HG03064 (cell line): ENCODE data around the gene DSCAML1.

ENCODE experiments used
- ATAC-seq: cut with Tn5 transposase; IDR thresholded peaks from one replicate; pipeline ENCODE4 v1.9.1; 2021; ENCODE audit warnings: low read depth; ENCODE audit not compliant: unreplicated experiment

DSCAML1 gene

DNA sequence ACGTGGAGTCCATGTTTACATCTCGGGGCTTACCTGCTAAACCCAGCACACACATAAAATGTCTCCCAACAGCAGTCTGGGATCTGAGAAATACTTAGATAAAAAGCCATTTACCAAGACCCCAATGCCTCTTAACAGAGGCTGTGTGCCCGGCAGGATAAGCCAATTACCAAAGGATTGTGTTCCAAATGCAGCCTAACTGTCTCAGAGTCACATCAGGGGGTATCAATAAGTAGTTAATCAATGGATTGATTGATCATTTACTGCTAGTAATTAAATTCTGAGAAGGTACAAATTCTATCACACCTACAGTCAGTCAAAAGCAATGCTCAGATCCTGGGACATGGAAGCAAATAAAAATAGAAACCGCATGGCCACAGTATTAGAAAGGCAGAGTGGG is 125.6 kb downstream of the DSCAML1 start:
- no peak for ATAC-seq

GRCh38 chr11:117670924-117671323 is 126.1 kb downstream of the DSCAML1 start:
- no peak for ATAC-seq

DNA sequence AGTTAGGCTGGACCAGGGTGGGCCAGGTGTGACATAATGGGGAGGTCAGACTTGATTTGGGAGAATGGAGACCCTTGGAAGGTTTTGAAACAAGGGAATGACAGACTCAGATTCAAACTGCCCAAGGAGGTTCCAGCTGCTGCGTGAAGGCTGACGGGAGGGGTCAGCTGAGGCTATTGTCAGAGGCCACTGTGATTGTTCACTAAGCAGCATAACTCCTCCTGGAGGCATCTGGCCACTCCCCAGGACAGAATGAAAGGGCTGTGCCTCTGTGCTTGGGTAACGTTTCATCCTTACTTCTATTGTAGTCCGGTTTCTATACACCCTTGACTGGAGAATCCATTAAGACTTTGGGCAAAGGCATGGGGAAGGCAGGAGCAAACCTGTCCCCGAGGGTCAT is 126.6 kb downstream of the DSCAML1 start:
- no peak for ATAC-seq

- no peak for ATAC-seq
Measured at GRCh38 chr11:117669616-117670015, 127.4 kb downstream of the DSCAML1 start.

DNA sequence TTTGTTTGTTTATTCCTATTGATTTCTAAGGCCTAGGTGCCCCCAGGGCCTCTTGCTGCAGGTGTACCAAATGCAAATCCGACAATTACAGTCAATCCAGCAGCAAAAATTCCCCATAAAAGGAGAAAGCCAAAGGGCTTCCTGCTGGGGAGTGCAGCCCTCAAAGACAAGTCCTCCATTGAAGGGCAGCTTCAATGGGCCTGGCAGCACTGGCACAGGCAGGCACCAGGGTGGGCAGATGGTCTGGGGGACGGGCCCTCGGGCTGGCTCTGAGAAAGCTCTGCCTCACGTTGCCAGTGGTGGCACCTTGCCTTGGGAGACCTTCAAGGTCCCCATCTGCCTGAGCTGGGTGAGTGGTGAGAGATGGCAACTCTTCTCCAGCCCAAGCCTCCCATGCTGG is 128.0 kb downstream of the DSCAML1 start:
- ATAC-seq: no peak

DNA sequence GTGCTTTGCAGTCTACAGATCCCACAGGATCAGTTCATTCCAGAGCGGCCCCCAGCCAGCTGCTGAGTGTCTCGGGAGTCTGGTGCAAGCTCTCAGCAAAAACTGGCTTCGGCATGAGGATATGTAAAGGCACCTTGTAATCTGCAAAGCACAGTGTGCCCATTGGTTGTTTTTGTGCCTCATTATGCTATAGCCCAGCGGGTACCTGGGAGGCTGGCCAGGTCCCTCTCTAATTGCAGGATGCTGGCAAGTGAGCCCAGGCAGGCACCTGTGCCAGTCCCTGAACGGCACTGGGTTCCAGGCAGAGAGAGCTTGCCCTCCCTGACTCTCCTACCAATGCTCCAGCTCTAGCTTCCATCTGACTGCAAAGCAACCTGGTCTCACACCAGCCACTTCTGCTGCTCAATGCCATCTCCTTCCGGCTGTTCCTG is 128.7 kb downstream of the DSCAML1 start:
- ATAC-seq: no peak

- no peak for ATAC-seq
Measured at GRCh38 chr11:117664897-117665296, 132.1 kb downstream of the DSCAML1 start.

- no peak for ATAC-seq
Measured at GRCh38 chr11:117663821-117664220, 133.2 kb downstream of the DSCAML1 start.

GRCh38 chr11:117663414-117663813 is 133.6 kb downstream of the DSCAML1 start:
- ATAC-seq: no peak

DNA sequence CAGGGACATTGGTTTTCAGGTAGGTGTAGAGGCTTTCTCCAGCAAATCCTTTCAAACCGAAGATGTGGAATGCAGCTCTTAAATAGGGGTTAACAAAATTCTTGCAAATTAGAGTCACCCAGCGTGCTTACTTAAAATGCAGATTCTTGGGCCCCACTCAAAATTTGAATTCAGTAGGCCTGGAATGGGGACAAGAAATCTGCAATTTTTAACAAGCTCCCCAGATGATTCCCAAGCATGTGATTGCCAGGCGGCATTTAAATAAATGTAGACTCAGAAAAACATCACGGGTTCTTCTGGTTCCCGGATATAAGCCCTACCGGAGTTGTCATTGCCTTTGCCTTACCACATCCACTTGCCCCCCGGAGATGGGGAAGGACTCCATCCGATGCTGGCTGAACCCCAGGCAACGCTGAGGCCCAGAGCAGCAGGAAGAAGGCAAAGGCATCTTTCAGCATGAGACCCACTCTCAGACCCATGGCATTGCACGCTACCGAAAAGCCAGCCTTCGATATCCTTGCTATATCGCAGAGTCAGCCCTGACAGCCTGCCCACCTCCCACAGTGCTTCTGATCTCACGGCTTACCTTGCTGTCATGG is 134.2 kb downstream of the DSCAML1 start:
- ATAC-seq: no peak

- no peak for ATAC-seq
Measured at GRCh38 chr11:117662255-117662654, 134.8 kb downstream of the DSCAML1 start.

DNA sequence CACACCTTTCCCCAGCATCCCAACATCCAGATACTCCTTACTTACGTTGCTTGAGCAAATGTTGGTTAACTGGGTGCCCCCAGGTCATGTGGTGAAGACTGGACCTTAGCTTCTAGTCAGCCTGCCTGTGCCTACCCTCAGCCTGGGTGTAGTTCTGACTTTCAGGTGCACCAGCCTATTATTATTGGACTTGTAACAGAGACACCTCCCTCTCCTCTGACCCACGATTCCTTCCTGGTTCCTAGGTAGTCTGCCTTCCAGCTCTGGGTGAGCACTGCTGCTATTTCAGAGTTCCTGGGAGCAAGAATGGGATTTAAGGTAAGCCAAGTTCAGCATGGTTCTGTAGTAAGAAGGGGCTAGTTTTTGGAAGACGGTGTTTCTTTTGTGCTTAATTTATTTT is 138.2 kb downstream of the DSCAML1 start:
- no peak for ATAC-seq

GRCh38 chr11:117657794-117658193 is 139.2 kb downstream of the DSCAML1 start:
- ATAC-seq: no peak

GRCh38 chr11:117654281-117655255 is 142.4 kb downstream of the DSCAML1 start:
- ATAC-seq: no peak

GRCh38 chr11:117652521-117652920 is 144.5 kb downstream of the DSCAML1 start:
- no peak for ATAC-seq

DNA sequence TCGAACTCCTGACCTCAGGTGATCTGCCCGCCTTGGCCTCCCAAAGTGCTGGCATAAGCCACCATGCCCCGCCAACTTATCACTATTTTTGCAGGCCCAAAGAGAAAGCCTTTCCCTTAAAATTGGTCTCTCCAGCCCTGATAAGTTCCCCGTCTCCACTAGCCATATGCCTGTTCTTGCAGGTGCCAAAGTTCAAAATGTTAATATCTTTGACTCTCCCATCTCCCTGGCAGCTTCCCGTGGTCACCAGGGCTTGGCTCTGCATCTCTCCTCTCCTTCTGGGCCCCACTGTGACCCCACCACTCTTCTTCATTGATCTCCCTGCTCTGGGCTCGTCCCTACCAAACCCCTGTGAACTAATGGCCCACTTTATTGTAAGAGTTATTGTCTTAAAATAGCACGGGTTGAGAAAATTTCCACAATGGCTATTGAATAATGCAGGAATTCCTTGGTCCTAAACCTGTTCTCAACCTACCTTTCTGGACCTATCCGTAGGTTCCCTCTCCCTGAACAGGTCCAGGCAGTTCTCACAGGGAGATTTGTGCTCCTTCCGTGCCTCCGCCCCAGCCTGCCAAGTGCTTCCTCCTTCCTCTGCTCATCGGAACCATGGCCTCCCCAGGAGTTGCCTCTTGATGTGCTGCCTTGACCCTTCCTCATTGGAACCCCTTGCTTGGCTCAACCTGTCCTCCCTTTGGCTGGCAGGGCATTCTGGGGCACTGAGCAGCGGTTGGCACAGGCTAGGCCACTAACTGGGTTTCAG is 147.5 kb downstream of the DSCAML1 start:
- no peak for ATAC-seq

DNA sequence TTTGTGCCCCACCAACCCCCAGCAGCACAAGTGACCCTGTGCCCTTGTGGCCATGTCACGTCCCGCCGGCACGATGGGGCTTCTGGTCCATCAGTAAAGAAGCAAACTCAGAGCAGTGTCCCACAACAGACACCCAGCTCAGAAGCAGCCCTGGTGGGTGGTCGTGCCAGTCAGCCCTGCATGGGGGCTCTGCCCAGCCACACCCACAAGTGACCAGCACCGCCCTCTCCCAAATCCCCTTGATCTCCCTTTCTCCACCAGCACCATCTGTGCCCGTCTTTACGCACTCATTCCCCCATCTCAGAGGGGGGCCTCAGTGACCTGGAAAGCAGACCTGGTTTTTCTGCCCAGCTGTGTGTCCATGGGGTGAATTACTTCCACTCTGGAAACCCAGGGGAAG is 149.1 kb downstream of the DSCAML1 start:
- no peak for ATAC-seq

DNA sequence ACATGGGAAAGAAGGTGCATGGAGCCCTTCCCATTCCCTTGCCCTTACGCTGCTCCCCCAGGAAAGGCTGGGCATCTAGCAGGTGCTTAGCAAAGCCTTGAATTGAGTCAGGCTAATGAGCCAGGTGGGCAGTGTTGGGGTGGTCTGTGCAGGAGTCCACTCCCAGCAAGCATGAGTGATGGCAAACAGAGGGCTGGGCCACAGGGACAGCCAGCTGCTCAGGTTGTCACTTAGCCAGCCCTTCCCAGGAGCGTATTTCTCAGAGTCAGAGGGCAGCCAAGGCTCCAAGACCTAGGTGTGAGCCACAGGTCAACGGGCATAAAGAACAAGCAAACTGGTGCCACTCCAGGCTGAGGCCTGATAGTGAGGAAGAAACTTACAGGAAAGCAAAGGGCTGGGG is 149.8 kb downstream of the DSCAML1 start:
- ATAC-seq: no peak

DNA sequence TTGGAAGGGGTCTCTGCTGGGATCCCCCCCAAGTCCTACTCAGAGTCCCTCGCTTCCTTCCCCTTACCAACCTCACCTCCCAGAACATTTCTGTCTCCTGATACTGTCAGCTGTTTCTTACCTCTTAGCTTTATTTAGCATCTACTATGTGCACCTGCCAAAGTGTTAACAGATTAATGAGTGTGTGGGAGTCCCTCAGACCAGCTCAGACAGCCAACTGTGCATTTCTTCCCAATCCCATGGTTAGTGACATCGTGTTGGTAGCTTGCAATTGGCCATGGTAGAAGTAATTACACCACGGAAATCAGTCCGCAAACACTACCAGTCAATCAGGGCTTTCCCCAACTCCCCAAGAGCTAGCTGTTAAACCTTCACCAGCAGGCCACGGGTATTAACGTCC is 150.6 kb downstream of the DSCAML1 start:
- no peak for ATAC-seq

DNA sequence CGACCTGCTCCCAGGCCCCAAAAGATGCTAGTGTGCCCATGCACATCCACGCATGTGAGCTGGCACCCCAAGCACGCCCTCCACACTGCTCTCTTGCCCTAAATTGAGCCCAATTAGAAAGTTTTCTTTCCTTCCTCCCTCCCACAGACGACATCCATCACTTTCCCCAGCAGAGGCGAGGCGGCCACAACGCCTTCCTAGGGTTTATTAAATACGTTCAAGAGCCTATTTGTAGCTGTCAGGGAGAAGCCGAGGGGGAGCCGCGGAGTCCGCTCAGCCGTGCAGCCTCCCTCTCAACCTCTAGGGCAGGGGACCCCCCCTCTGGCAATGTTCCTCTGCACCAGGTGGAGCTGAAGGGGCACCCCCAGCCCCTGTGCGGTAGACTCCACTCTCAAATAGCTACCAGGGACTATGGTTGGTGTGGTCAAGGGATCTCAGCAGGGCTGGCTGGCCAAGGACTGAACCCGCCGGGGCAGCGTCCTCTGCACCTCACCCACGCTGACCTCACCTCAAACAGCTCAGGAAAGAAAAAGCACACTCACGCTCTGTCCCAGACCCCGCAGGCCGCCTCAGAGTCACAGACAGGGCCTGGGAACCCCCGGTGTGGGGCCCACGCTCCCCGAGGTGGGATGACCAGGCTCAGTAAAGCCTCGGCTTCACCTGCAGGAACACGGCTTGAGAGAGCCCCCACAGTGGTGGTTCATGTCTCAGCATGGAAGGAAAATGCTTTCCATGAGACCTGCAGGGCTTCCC is 152.4 kb downstream of the DSCAML1 start:
- no peak for ATAC-seq
